ENCODE results near the gene TRIM56.
A peak's percentile ranks its signal among the peaks of the same experiment; 100 is the strongest.
"Not testable (repeated sequence)": the region's sequence is repeated elsewhere in the genome, so short reads cannot be mapped to it uniquely, and the experiment has no call there.

Gene TRIM56

DNA sequence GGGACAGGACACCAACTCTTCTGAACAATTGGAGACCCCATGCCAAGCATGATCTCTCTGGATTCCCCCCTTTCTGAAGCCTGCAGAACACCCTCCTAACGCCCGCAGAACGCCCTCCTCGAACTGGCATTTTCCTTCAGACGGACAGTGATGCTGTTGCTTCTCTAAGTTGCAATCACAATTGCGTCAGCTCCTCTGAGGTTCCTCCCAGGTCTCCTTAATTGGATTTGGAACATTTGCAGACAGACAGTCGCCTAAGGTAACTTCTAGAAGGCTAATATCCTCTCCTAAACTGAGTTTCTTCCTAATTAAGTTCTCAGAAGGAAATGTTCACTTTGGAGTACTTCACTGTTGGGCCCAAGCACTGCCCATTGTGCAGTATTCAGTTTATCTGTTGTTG lies 21.1 kb downstream of the TRIM56 start:
- H3K4me3 ChIP-seq (ENCODE audit: low read length), result no peak overlapping the region
- DNase-seq (ENCODE audit: low read depth), result no peak
- TF ChIP-seq, protein P1, sequence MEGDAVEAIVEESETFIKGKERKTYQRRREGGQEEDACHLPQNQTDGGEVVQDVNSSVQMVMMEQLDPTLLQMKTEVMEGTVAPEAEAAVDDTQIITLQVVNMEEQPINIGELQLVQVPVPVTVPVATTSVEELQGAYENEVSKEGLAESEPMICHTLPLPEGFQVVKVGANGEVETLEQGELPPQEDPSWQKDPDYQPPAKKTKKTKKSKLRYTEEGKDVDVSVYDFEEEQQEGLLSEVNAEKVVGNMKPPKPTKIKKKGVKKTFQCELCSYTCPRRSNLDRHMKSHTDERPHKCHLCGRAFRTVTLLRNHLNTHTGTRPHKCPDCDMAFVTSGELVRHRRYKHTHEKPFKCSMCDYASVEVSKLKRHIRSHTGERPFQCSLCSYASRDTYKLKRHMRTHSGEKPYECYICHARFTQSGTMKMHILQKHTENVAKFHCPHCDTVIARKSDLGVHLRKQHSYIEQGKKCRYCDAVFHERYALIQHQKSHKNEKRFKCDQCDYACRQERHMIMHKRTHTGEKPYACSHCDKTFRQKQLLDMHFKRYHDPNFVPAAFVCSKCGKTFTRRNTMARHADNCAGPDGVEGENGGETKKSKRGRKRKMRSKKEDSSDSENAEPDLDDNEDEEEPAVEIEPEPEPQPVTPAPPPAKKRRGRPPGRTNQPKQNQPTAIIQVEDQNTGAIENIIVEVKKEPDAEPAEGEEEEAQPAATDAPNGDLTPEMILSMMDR (IDR thresholded peaks at IDR 0.05; ENCODE audit: insufficient read depth, low read depth, low read length, missing control alignments), result no peak

DNA sequence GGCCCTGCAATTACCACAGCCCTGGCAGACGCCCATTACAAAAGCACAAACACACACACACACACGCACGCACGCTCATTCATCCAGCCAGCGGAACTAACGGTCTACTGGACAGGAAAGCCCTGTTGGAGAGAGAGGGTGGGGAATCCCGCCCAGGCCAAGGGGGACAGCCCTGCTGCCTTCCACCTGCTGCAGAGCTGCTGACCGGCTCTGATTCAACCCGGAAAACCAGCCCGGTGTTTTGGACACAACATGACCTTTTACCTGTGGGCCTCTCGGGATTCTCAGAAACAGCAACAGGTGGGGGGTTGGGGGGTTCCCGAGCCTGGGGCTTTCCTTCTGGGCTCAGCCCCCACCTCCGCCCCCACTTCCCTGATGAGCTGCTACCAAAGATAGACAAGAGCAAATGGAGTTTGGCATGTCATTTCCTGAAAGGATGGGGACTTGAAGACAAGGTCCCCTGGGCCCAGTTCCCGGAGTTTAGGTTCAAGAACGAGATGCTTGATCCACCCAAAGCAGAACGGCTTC lies 23.1 kb downstream of the TRIM56 start:
- H3K4me3 ChIP-seq (ENCODE audit: low read length), result no peak overlapping the region

DNA sequence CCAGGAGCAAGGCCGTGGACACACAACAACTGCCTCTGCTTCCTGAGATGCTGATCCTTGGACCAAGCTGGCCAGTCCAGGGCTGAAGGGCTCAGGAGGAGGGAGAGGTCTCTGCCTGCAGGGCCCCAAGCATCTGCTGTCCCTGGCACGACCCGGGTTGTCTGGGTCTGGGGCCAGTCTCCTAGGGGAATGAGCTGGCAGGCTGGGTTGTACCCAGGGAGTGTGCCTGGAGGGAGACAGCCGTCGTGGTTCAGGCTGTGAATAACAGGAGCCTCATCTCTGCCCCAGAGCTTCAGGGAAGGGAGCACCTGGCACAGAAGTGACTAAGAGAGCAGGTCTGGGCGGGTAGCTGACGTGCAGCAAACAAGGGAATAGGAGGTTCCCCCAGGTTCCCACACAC lies 23.7 kb downstream of the TRIM56 start:
- peak; percentile 99 for DNase-seq (ENCODE audit: low read depth)
- TF ChIP-seq, protein P1 (IDR thresholded peaks at IDR 0.05; ENCODE audit: insufficient read depth, low read depth, low read length, missing control alignments), result no peak
- no peak overlapping the region for H3K4me3 ChIP-seq (ENCODE audit: low read length)

More for the DNA sequence above, 23.1 kb downstream of the TRIM56 start:
- no peak for DNase-seq (ENCODE audit: low read depth)
- TF ChIP-seq, protein P1 (IDR thresholded peaks at IDR 0.05; ENCODE audit: insufficient read depth, low read depth, low read length, missing control alignments), result no peak

DNA sequence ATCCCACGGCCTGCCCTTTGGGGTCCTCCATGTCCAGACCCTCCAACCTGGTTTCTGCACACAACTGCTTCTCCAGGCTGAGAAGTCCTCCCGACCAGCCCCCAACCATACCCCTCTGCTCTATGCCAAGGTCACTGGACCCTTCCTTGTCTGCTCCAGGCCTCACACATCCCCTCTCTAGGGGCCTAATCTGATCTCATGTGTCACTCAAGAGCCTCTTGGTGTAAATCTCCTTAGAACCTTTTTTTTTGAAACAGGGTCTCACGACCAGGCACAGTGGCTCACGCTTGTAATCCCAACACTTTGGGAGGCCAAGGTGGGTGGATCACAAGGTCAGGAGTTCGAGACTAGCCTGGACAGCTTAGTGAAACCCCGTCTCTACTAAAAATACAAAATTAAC lies 24.1 kb downstream of the TRIM56 start:
- H3K4me3 ChIP-seq (ENCODE audit: low read length), result no peak overlapping the region
- TF ChIP-seq, protein P1 (IDR thresholded peaks at IDR 0.05; ENCODE audit: insufficient read depth, low read depth, low read length, missing control alignments), result no peak
- DNase-seq (ENCODE audit: low read depth), result no peak

DNA sequence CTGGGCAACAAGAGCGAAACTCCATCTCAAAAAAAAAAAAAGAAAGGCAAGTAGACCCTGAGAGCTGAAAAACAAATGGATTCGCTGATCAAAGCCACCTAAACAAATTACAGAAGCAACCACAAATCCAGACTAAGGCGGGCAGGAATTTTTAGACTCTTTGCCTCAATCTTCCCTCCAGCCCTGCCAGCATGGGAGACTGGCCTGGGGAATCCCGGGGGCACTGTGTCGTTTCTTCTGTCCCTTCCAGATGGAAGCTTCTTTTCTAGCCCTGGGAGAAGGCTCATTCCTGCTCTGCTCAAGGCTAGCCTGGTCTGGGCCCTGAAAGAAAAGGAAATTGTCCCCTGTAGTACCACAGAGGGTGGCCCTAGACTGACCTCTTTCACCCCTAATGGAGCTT lies 26.0 kb downstream of the TRIM56 start:
- H3K4me3 ChIP-seq (ENCODE audit: low read length), result no peak overlapping the region
- no peak for DNase-seq (ENCODE audit: low read depth)
- TF ChIP-seq, protein P1 (IDR thresholded peaks at IDR 0.05; ENCODE audit: insufficient read depth, low read depth, low read length, missing control alignments), result no peak

DNA sequence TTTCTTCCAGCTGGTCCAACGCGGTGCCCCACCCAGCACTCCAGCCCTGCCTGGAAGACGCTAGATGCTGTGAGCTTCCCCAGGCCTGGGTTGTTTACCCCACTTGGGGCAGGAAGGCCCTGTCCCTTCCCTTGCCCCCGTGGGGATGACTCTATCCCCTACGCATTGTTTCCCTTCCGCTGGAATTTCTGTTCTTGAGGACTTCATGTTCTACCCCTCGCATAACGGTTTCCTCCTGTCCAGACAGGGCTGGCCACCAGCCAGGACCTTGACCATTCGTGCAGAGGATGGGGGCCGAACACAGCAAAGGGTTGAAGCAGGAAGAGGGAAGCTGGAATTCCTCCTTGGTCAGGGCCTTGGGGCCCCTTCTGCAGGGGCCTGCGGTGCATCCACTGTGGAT lies 27.0 kb downstream of the TRIM56 start:
- no peak overlapping the region for H3K4me3 ChIP-seq (ENCODE audit: low read length)
- TF ChIP-seq, protein P1 (IDR thresholded peaks at IDR 0.05; ENCODE audit: insufficient read depth, low read depth, low read length, missing control alignments), result no peak
- no peak for DNase-seq (ENCODE audit: low read depth)

DNA sequence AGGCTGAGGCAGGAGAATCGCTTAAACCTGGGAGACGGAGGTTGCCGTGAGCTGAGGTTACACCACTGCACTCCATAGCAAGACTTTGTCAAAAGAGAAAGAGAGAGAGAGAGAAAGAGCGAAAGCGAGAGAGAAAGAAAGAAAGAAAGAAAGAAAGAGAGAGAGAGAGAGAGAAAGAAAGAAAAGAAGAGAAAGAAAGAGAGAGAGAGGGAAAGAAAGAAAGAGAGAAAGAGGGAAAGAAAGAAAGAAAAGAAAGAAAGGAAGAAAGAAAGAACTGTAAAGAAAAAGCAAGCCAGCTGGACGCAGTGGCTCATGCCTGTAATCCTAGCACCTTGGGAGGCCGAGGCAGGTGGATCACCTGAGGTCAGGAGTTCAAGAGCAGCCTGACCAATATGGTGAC lies 27.9 kb downstream of the TRIM56 start:
- DNase-seq (ENCODE audit: low read depth); H3K4me3 ChIP-seq (ENCODE audit: low read length): not testable (repeated sequence)

All from epithelial cell of esophagus (primary cell).